Suprapubic skin (tissue), 4 donors: ENCODE measurements around the gene HOXC13. TPM values are rescaled to one million over a fixed set of nuclear protein-coding genes. Genes with fewer than 3 reads are reported as not detected.

ENCODE experiments used
- DNase-seq, 2 donors: peaks; one replicate each; pipeline ENCODE4 v3.0.0-alpha.2; 2019; ENCODE audit warnings: low spot score in 2 of 2
- H3K27ac ChIP-seq: fragments of 200-600 bp; sonication (generic); one replicate; pipeline ENCODE4 v1.5.1; 2019
- H3K27me3 ChIP-seq: fragments of 200-600 bp; sonication (generic); one replicate; pipeline ENCODE4 v1.5.1; 2019
- H3K36me3 ChIP-seq: fragments of 200-600 bp; sonication (generic); one replicate; pipeline ENCODE4 v1.5.1; 2019
- H3K4me1 ChIP-seq: fragments of 200-600 bp; sonication (generic); one replicate; pipeline ENCODE4 v1.5.1; 2019
- H3K4me3 ChIP-seq: fragments of 200-600 bp; sonication (generic); one replicate; pipeline ENCODE4 v1.5.1; 2019; ENCODE audit warnings: mild to moderate bottlenecking
- H3K9me3 ChIP-seq: fragments of 200-600 bp; sonication (generic); one replicate; pipeline ENCODE4 v1.5.1; 2019
- EP300 ChIP-seq: sonication (generic); formaldehyde crosslinking; IDR thresholded peaks from one replicate; pipeline ENCODE4 v1.6.1; 2017; ENCODE audit warnings: antibody characterized with exemption
- POLR2A ChIP-seq, 2 donors: fragments of 450-650 bp; IDR thresholded peaks; one replicate each; pipeline ENCODE4 v1.6.1; 2017; ENCODE audit warnings: antibody characterized with exemption in 2 of 2, mild to moderate bottlenecking in 2 of 2, moderate library complexity in 2 of 2
- POLR2AphosphoS5 ChIP-seq, 3 donors: sonication (generic); formaldehyde crosslinking; IDR thresholded peaks; one replicate each; pipeline ENCODE4 v1.6.1; 2017; ENCODE audit warnings: antibody characterized with exemption in 3 of 3
- WGBS: methylation state at CpG from one replicate; pipeline ENCODE4 v1.1.5; 2018; 5-methylcytosine and 5-hydroxymethylcytosine counted together
- total RNA-seq, 4 donors: library from RNA; depleted of rRNA; stranded (reverse); fragments of >200 nt; gene quantifications; one replicate each; pipeline ENCODE4 v1.1.0, GENCODE V29; 2016
- TF ChIP-seq, protein P1 (sequence below), 2 donors: fragments of 200-600 bp in 1 of 2; fragments of 450-650 bp in 1 of 2; sonication (generic) in 1 of 2; IDR thresholded peaks; one replicate each; pipeline ENCODE4 v1.5.1; 2016 to 2019; ENCODE audit warnings: antibody characterized with exemption in 2 of 2, mild to moderate bottlenecking in 1 of 2, moderate library complexity in 1 of 2

Gene HOXC13
- total RNA-seq, 4 donors from 2014 or later = 5.3 to 16.7 (median 10.2) TPM

GRCh38 chr12:53929527-53929926 is 9.1 kb upstream of the HOXC13 start:
- Histone ChIP-seq H3K27ac (no peak overlapping the region), H3K4me1 (peaks cover 10% of the 10 kb centered on the region), H3K36me3 (no peaks in the 10 kb centered on the region), H3K27me3 (peaks cover 97% of the 10 kb centered on the region), H3K9me3 (no peaks in the 10 kb centered on the region), H3K4me3 (no peak overlapping the region)
- WGBS = 46% methylated on average over 4 of the region's 4 CpGs
- no peak for DNase-seq
- TF ChIP-seq POLR2AphosphoS5 (IDR thresholded peaks at IDR 0.05) = no peak
- no peak for TF ChIP-seq POLR2A (IDR thresholded peaks at IDR 0.05)
- TF ChIP-seq EP300 = no peak
- TF ChIP-seq, protein P1, sequence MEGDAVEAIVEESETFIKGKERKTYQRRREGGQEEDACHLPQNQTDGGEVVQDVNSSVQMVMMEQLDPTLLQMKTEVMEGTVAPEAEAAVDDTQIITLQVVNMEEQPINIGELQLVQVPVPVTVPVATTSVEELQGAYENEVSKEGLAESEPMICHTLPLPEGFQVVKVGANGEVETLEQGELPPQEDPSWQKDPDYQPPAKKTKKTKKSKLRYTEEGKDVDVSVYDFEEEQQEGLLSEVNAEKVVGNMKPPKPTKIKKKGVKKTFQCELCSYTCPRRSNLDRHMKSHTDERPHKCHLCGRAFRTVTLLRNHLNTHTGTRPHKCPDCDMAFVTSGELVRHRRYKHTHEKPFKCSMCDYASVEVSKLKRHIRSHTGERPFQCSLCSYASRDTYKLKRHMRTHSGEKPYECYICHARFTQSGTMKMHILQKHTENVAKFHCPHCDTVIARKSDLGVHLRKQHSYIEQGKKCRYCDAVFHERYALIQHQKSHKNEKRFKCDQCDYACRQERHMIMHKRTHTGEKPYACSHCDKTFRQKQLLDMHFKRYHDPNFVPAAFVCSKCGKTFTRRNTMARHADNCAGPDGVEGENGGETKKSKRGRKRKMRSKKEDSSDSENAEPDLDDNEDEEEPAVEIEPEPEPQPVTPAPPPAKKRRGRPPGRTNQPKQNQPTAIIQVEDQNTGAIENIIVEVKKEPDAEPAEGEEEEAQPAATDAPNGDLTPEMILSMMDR (IDR thresholded peaks at IDR 0.05) = no peak

GRCh38 chr12:53930591-53931255 is 7.9 kb upstream of the HOXC13 start:
- no peaks in the 10 kb centered on the region for H3K36me3 ChIP-seq
- TF ChIP-seq EP300 = no peak
- TF ChIP-seq POLR2A (IDR thresholded peaks at IDR 0.05) = no peak
- TF ChIP-seq, protein P1 (IDR thresholded peaks at IDR 0.05) = no peak
- no peak for TF ChIP-seq POLR2AphosphoS5 (IDR thresholded peaks at IDR 0.05)
- H3K27ac ChIP-seq = no peak overlapping the region
- peaks cover 14% of the 10 kb centered on the region for H3K4me1 ChIP-seq
- WGBS = 24% methylated on average over 30 of the region's 30 CpGs
- no peaks in the 10 kb centered on the region for H3K9me3 ChIP-seq
- no peak for DNase-seq
- H3K27me3 ChIP-seq = peaks cover 99% of the 10 kb centered on the region
- peak overlapping the region; percentile 9 for H3K4me3 ChIP-seq

DNA sequence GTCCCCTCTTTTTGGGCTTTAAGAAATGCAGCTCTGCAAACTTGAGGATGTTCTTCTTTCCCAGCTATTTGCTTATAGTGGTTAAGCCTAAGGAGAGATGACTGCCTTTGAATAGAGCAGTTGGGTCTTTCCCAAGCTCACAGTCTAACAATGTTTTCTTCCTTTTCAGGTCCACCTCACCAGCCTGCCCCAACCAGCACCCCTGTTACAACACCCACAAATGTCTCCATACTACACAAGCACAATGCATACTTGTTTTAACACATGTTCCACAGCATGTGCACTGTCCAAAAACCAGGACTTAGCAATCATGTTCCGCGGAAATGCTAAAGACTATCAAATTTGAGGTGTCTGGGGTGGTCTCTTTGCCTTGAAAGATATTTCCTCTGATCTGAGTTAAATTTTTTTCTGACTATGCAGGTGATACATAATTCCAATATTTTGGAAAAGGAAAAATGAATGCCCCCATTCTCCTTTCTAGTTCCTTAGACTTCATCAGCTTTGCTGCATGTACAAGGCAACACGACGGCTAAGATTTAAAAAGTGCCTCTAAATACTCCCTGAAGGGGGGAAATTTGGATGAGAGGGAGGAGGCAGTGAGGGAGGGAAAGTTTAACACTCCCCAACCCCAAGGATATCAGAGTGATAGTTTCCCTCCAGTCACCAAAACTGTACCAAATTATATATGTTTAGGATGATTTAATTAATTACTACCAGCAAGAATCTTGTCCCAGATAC is 6.6 kb upstream of the HOXC13 start:
- no peak overlapping the region for H3K4me3 ChIP-seq
- DNase-seq = no peak
- H3K9me3 ChIP-seq = no peaks in the 10 kb centered on the region
- WGBS = 74% methylated on average over 4 of the region's 4 CpGs
- no peak overlapping the region for H3K27ac ChIP-seq
- H3K36me3 ChIP-seq = no peaks in the 10 kb centered on the region
- TF ChIP-seq POLR2A (IDR thresholded peaks at IDR 0.05) = no peak
- TF ChIP-seq POLR2AphosphoS5 (IDR thresholded peaks at IDR 0.05) = no peak
- TF ChIP-seq EP300 = no peak
- TF ChIP-seq, protein P1 (IDR thresholded peaks at IDR 0.05) = no peak
- peaks cover 99% of the 10 kb centered on the region for H3K27me3 ChIP-seq
- peaks cover 16% of the 10 kb centered on the region for H3K4me1 ChIP-seq

DNA sequence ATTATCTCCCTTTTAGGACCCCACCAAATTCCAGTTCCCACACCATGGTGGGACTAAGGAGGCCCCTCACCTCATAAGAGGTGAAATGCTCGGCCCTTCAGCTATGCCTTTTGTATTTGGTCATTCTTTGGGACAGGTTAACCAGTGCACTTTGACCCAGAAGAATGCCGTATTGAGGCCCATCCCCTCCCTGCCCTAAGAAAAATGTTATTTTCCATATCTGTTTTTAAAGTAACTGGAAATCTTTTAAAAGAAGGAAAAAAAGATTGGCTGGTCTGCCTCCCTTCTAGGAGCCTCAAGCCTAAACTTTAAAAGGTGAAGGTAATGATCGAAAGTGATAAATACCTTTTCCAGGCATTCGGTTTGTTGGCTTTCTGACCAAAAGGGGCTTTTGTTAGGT is 5.7 kb upstream of the HOXC13 start:
- peaks cover 100% of the 10 kb centered on the region for H3K27me3 ChIP-seq
- H3K4me3 ChIP-seq = no peak overlapping the region
- no peak for DNase-seq
- WGBS = 74% methylated on average over 4 of the region's 4 CpGs
- H3K9me3 ChIP-seq = no peaks in the 10 kb centered on the region
- TF ChIP-seq, protein P1 (IDR thresholded peaks at IDR 0.05) = no peak
- no peak for TF ChIP-seq POLR2A (IDR thresholded peaks at IDR 0.05)
- no peak for TF ChIP-seq POLR2AphosphoS5 (IDR thresholded peaks at IDR 0.05)
- TF ChIP-seq EP300 = no peak
- H3K27ac ChIP-seq = no peak overlapping the region
- H3K4me1 ChIP-seq = peaks cover 14% of the 10 kb centered on the region
- H3K36me3 ChIP-seq = no peaks in the 10 kb centered on the region
